Activated CD4-positive, alpha-beta T cell treated with anti-CD3 and anti-CD28 coated beads, Interleukin-2, amount 50 U/mL, for 16 hours (primary cell): Measurements from ENCODE around the gene MID1.

Experiments used
- DNase-seq: peaks from one replicate; pipeline ENCODE4 v3.0.0-alpha.2; 2020

The MID1 gene

DNA sequence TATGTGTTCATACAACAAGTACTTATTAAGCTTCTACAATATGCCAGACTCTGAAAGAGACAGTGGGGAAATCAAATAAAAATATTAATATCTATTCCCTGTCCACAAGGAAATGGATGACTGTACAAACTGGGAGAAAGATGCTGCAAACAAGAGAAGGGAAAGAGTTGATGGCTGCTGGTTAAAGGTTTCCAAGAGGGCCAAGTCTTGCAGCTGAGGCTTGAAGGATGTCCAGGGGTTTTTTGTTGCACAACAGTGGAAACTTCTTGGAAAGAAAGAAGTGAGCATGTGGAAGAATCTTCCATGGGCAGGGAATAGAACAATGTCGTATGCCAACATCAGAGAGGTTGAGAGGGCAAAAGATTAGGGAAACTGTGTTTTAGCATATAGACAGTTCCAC is 95.8 kb downstream of the MID1 start:
- DNase-seq = no peak

DNA sequence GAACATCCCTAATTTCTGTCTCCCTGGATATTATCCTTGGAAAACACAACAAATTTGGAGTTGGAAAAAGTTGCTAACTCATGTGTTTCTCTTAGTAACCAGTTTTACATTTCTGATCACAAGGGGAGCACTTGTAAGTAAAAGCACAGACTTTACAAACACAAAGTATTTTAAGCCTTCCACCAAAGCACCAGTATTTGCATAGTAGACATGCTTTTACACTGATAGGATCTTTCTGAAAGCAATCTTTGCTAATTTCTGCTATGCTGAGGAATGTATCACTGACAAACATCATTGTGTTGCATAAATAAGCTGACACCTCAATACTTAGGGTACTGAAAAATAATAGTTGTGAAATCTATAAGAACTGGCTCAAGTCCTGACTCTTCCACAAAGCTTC is 100.6 kb downstream of the MID1 start:
- no peak for DNase-seq

DNA sequence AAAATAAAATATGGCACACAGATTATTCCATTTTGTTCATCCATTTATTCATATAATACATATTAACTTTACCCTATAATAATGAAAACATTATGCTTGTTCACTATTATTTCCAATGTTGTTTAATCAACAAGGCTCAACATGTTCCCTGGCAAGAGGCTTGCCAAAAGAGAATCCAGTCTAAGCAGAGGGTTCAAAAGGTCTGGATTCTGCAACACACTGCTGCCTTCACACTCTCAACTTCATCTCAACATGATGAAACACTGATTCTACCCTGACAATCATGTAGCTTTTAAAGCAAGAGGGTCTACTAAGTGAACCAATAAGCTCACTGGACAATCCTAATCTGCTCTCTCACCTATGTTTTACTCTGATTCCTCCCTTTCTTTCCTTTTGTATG is 101.1 kb downstream of the MID1 start:
- no peak for DNase-seq

DNA sequence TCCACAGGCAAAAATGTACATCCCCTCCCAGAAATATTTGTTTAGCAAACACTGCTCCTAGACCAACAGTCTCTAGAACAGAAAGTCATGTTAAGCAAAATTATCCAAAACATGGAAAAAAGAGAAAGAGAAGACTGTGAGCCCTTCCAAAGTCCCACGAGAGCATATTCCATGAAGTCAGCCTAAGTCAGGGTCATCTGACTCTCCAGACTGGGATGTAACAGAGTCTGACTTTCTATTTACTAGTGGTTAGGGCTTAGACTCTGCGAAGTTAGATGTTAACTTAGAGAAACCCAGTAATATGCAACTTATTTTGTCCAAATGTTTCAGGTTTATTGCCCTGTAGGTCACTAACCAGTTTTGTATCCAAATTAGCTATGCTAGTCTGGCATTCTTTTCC is 102.3 kb downstream of the MID1 start:
- no peak for DNase-seq

DNA sequence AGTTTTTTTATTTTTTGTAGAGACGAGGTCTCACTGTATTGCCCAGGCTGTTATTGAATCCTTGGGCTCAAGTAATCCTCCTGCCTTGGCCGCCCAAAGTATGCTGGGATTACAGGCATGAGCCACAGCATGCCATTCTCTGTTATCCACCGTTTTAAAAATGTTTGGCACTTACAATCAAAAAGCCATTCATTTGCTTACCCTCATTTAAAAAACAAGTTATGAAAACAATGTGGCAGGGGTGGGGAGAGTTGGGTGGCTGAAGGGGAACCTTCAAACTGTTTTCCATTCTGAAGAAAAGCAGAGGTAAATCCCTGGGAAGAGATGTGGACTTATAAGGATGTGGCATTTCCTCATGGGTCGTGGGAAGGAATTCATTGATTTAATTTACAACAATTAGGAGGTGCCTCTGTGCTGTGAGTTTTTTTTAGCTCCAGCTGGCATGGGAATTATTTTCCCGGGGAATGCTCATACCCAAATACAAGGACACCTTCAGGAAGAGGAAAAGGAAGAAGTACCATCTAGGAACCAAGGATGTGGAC is 103.5 kb downstream of the MID1 start:
- no peak for DNase-seq

DNA sequence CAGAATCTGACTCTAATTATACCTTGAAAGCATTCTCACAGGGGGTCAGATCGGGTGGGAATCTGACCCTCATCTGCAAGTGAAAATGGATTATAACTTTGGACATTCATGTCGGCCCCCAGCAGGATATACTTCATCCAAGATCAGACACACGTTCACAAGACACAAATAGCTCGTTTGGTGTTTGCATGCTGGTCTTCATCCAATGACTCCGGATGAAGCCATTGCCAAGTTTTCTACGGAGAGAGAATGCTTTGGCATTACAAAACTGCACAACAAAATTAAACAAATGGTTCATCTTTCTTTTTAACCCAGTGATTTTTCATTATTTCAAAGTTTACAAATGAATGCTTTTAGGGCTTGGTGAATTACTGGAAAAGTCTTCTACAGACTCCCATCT is 105.5 kb downstream of the MID1 start:
- DNase-seq = no peak

DNA sequence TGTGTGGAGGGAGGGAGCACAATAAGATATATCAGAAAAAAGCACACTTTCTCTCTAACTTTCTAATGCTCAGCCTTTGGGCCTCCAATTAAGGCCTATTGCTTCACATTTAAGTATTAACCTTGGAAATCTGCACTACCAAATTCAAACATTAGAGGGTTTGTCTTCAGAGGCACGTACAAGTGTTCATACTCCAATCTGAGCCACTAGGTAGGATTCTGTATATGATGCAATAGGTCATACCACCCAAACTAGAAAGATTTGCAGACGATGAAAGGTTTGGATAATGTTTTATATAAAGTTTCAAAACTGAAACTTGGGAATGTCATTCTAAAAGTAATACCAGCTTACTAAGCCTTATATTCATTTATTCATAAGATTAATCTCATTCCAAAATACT is 106.4 kb downstream of the MID1 start:
- no peak for DNase-seq

DNA sequence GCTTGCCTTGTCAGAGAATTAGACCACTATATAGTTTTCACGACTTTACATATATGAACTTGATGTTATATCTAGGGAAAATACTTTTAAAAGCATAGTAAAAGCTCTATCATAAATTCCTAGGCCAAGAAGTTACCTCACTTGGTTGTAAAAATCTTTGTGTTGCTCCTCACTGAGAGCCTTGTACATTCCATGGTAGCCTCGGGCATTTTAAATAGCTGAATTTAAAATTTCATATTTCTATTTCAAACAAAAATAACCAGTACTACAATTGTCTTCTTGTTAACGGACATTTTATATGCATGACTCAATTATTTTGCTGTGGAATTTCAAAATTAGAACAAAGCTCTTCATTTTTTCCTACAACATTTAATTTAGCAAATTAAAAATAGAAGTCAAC is 107.6 kb downstream of the MID1 start:
- DNase-seq = no peak

DNA sequence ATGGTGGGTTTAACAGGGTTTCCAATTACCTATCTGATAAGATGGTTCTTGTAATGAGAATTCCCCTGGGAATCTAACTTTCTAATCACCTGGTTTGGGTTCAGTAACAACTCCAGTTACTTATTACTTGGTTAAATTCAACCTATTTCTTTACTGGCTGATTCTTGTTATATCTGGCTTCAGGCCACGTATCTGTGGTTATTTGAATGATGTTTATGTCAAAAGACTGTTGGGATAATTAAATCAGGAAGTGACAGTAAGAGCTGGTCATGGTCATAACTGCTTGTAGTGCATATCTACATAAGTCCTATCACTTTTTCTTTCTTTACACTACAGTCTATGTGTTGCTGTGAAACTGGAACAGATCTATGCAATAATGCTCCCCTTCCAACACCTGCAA is 108.1 kb downstream of the MID1 start:
- DNase-seq = no peak

DNA sequence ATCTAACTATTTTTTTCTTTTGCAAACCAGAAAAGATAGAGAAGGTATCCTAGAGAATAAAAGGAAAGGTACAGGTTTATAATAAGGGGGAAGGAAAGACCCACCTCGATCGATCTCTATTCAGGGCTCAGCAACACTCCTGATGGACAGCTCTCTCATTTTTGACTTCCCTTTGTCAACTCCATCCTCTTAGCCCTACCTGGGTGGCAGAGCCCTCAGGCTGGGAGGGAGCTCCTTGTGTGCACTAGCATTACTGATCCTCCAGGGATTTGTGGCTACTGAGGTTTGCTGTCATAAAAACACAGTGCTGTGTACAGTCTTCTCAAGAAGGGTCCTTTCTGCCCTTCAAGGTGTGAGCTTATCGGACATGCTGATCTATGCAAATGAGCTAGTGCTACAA is 111.0 kb downstream of the MID1 start:
- DNase-seq = no peak

DNA sequence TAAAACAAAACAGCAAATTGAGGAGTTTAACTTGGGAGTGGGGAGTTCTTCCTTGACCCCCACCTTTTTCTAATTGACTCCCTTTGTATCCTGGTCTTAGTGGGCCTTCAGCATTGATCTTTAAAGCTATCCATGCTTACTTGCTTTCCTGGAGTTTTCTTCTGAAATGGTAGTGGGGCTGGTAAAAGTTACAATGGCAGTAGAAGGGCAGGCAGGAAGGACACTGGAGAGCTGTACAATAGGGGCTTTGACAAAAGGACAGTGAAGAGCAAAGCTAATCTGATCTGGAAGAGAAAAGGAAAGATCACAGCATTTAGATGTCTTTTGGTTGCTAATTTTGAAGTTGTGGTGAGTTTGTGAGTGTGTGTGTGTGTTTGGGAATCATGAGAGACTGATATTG is 111.5 kb downstream of the MID1 start:
- no peak for DNase-seq

DNA sequence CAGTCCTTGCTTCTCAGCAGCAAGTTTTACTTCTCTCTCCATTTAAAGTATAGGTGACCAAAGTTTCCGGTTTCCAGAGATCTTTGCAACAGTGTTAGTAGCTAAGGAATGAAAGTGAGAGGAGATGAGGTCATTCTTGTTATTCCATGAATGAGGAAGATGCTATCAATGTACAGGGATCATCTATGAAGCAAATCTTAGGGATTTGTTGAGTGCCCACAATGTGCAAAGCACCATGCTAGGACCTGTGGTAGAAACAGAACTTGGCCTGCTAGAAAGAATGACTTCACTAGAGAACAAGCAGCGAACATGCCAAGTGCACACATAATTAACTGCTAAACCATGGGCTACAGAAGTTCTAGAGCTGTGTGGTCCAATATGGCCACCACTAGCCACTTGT is 112.5 kb downstream of the MID1 start:
- DNase-seq = no peak

DNA sequence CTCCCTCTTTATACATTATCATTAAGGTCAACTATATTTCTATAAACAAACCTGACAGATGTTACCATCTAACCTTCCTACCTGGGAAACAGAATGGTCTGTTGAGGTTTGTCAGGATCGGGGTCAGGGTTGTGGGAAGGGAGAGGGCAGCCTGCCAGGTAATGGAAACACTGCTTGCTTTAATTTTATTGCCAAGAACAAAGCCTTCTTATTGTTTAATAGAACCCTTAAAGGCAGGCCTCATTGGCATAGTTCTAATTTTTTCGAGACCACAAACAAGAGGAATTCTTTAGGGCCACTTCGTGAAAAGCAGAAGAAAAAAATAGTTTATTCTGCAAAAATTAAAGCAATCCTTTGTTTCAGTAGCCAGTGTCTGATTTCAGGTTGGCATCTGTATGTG is 113.2 kb downstream of the MID1 start:
- no peak for DNase-seq

DNA sequence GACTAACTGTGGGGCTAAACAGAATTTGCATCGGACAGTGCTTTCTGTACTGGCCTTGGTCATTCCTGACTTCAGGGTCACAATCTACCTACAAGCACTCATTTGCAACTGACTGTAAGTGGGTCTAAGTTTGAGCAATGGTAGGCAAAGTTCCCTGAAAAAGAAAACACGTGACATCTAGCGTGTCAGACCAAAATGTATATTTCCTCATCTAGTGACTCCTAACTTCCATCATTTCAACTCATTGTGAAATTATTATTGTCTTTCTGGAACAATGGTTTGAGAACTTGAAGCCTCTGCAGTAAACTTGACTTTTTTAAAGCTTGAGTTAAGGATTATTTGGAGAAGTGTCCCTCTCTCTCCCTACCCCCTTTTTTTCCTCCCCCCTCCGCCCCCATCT is 113.6 kb downstream of the MID1 start:
- DNase-seq = no peak

DNA sequence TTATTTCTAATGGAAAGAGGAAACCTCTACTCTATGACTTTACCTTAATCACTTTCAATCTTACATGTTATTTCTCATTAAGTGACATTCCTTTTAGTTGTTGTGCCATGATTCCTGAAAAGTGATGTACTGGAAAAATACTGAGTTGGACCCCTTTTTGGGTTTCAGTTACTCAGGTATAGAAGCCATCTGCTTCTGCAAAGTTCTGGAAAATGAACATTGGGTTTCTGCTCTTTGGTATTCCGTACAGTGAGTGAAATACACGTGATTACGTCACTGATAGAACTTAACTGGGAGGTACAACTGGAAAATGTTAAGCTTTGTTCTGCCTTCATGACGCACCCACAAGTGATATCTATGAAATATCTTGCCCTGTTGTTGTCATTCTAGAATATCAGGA is 114.7 kb downstream of the MID1 start:
- no peak for DNase-seq

DNA sequence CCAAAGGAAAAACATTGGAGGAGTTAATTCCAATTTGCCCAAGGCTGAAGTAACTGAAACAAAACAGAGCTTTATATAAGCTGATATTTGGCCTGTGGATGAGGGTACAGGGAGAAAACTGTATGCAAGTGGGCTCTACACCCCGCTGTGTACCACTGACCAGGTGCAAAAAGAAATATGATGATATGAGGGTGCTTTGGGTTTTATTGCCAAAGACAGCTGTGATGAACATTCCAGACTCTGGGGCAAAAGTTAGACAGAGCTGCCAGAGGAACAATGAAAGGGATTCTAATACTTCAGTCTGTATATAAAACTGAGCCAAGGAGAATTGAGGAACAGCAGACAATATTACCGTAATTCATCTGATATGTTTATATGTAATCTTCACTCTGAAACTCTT is 117.4 kb downstream of the MID1 start:
- DNase-seq = no peak

DNA sequence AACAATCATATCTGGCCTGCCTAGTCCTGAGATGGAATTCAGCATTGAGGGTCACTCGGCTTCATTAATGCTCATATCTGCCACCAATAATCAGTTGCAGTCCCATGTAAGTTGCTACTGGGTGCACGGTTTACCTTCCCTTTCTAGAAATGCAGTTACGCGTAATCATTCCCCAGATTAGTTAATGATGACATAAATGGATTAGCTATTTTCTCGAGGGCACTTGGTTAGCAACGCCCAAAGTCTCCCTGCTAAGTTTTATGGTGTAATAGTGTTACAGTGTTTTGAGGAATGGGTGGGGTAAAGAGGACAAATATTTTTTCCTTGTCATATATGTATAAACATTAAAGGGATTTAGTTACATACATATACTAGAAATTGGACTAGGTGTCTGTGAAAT is 118.8 kb downstream of the MID1 start:
- DNase-seq = no peak

DNA sequence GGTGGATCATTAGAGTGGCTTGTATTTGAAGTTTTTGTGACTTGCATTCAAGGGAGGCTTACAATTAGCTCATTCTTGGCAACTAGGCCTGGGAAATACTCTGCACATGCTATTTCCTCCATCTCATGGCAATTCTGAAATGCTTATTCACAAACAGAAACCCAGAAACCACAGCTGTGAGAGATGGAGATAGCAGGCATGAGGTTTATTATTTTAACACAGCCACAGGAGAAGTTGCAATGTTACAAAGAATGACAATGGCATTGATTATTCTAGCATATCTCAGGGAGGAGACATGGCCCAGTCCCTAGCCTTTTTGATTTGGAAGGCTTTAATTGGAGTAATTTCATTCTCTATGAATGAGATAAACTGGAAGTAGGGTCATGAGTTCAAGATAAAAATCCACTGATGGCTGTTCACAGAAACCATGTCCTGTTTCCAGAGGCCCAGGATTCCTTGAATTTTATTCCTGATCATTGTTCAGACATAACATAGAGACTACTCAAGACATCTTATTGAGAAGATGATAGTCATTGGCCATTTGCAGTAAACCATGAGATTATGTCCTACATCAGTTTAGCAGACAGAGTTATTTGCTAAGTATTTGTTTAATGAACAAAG is 123.9 kb downstream of the MID1 start:
- no peak for DNase-seq

DNA sequence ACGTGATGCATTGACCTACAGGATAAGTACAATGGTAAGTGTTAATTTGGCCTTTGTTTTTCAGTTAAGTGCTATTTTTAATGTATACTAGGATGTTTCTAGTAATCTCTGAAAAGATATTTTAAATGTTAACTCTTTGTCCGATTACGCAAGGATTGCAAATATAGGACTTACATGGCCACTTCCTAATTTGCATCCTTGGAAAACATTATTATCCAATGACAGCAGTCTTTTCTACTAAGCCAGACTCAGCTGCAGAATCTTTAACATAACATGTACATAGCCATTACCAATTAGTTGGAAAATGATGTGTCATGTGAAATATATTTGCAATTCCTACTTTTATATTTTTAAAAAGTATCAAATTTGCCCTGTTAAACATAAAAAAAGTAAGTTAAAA is 124.7 kb downstream of the MID1 start:
- no peak for DNase-seq

DNA sequence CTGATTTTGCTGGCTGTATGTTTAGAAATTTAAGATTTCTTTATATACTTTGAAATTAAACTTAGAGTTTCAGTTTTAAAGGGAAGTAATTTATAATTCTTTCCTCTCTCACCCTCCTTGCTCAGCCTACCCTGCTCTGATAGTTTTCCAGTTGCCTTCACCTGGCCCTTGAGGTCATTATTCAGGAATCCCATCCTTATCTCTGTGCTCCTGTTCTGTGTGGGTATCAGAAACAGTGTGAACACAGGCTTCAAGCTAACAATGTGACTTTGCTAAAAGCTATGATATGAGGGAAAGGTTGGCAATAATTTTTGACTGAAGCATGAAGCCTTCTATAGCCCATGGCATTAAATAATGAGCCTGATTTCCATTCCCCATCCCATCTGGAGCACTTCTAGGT is 128.1 kb downstream of the MID1 start:
- DNase-seq = no peak

DNA sequence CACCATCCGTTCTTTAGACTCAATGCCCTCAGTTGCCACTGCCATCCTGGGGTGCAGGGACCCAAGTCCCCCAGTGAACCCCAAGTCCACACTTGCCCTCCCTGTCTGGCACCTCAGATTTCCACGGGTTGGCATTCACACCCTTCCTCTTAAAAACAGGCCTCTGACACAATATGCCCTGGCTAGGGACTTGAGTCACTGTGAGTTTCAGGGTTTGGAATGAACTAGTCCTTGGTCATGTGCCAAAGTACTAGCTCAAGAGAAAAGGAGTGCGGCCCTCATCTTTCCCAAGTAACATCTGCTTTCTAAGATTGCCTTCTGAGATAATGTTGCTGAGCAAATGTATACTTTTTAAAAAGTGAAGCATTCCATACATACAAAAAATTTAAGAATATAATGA is 134.0 kb downstream of the MID1 start:
- DNase-seq = no peak

DNA sequence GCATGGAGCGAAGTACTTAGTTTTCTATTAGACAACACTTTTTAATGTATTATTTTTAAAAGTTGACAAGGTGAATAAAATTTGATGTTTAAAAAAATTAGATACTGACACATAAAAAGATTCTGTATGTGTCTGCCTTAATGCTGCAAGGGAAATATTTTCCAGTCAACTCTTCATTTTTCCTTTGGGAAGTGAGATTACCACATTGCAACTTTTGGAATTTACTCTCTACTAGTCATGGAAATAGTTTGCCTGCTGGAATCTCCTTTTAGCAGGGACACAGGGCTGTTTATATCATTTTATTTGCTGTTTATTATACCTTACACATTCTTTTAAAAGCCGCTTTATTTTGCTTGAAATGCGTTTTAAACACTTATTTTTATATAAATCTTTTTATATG is 135.1 kb downstream of the MID1 start:
- no peak for DNase-seq

DNA sequence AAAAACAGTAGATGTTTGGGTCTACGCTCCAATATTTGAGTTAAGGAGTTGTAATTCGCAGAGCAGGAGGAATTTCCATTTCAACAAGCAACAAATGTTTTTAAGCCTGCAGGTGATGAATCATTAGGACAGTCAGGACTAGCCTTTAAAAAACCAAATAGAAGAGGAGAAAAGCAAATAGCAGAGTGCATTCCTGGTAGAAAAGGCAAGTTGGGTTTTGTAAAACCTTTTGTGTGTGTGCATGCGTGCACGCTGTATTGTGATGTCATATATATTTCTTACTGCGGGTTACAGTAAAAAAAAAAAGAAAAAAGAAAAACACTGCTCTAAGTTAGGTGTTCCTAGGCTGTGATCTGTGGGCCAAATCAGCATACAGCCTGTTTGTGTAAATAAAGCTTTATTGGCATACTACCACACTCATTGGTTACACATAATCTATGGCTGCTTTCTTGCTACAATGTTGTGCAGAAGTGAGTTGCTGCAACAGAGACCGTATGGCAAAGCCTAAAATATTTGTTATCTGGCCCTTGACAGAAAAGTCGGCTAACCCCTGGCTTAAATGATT is 135.6 kb downstream of the MID1 start:
- no peak for DNase-seq

DNA sequence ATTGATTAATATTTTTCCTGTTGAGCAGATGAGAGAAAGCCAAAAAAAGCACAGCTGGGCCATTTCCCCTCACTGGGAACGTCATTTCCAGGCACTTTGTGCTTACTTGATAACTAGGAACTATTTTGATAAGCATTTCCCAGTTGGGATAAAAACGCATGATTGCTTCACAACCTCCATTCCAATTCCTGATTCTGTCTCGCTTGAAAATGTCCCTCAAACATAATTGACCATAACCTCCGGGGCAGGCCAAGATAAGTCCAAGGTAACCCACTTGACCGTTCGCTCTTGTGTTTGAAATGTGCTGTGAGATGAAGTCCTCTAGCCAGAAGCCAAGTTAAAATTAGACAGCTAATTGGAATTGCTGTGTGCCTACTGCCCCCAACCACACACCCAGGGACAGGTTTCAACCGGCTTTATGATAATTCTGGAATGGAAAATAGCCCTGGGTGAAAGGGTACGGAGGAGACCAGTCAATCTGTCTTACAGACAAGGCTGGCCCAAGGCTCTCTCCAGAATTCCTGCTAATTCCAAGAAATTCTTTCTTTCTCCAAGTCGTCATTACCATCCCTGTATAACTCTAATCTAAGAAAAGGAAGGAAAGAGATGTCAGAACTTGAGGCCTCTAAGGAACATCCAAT is 137.1 kb downstream of the MID1 start:
- no peak for DNase-seq

DNA sequence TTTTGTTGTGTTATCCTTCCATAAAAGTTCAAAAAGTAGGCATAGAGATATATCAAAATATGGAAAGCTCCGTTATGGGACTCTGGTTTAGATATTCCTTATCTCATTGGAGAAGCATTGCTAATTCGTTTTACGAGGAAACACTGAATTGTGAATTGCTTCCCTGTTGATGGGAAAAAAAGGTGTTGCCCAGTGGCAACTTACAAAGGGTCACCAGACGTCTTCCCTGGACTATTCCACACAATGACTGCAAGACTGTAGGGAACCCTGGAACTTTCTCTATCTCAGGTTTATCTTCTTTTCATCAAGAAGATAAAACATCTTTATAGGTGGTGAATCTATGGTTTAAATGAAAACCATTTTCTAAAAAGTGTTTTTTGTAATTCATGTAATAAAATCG is 137.7 kb downstream of the MID1 start:
- no peak for DNase-seq
